Left ventricle myocardium inferior (tissue), 1 donor: ENCODE data around the gene COPS7A. TPM values are rescaled to one million over a fixed set of nuclear protein-coding genes. Genes with fewer than 3 reads are reported as not detected.

ENCODE experiments used
- DNase-seq: peaks from one replicate; pipeline ENCODE4 v3.0.0-alpha.2; 2020
- H3K27ac ChIP-seq: fragments of 200-600 bp; replicated peaks from 2 replicates; pipeline ENCODE4 v1.8.0; 2021
- H3K27me3 ChIP-seq: fragments of 200-600 bp; 2 replicates; pipeline ENCODE4 v1.8.0; 2021; ENCODE audit warnings: low read depth
- H3K36me3 ChIP-seq: fragments of 200-600 bp; 2 replicates; pipeline ENCODE4 v1.8.0; 2021
- H3K4me1 ChIP-seq: fragments of 200-600 bp; 2 replicates; pipeline ENCODE4 v1.8.0; 2021
- H3K4me3 ChIP-seq: fragments of 200-600 bp; 2 replicates; pipeline ENCODE4 v1.8.0; 2021; ENCODE audit warnings: mild to moderate bottlenecking, moderate library complexity
- H3K9me3 ChIP-seq: fragments of 200-600 bp; replicated peaks from 2 replicates; pipeline ENCODE4 v1.8.0; 2021
- intact Hi-C: fragments of 100-400 bp; cut with micrococcal nuclease; formaldehyde crosslinking; loops from one replicate; pipeline ENCODE4 v1.11.0; 2022
- total RNA-seq: library from RNA; stranded (reverse); fragmentation: NEBNext Ultra II Directional; extraction: Animal tissue kit (Norgen Biotek cat#: 25700); gene quantifications from one replicate; pipeline ENCODE4 v1.2.1, GENCODE V29; 2021
- TF ChIP-seq, protein P1 (sequence below): fragments of 200-600 bp; IDR thresholded peaks from 2 replicates; pipeline ENCODE4 v1.8.0; 2021; ENCODE audit warnings: antibody characterized with exemption, mild to moderate bottlenecking, borderline replicate concordance
- donor health status: DM: no; HTN: yes; CAD: no; lungs with severe emphysema.

COPS7A gene
- total RNA-seq, 1 donor from 2014 or later = 73.2 TPM

DNA sequence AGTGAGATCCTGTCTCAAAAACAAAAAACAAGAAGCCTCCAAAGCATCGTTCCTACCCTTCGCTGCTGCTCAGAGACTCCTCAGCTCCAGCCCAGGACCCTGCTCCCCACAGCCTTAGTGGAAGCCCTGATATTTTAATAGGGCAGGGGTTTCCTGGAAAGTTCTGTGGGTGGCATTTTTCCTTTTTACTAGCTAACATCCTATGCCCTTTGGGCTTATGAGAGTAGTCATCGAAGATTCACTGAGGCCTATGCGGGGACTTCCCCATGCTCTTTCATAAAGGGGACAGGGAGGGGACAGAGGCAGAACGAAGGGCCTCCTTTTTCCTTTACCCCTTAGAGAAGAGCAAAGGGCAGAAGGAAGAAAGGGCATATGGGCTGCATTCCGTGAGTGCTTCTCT lies 56.7 kb downstream of the COPS7A start:
- no peaks in the 10 kb centered on the region for H3K9me3 ChIP-seq
- no peaks in the 10 kb centered on the region for H3K27me3 ChIP-seq
- H3K4me1 ChIP-seq = peaks cover 18% of the 10 kb centered on the region
- no peak for DNase-seq
- H3K27ac ChIP-seq = no peak overlapping the region
- no peaks in the 10 kb centered on the region for H3K36me3 ChIP-seq
- TF ChIP-seq, protein P1, sequence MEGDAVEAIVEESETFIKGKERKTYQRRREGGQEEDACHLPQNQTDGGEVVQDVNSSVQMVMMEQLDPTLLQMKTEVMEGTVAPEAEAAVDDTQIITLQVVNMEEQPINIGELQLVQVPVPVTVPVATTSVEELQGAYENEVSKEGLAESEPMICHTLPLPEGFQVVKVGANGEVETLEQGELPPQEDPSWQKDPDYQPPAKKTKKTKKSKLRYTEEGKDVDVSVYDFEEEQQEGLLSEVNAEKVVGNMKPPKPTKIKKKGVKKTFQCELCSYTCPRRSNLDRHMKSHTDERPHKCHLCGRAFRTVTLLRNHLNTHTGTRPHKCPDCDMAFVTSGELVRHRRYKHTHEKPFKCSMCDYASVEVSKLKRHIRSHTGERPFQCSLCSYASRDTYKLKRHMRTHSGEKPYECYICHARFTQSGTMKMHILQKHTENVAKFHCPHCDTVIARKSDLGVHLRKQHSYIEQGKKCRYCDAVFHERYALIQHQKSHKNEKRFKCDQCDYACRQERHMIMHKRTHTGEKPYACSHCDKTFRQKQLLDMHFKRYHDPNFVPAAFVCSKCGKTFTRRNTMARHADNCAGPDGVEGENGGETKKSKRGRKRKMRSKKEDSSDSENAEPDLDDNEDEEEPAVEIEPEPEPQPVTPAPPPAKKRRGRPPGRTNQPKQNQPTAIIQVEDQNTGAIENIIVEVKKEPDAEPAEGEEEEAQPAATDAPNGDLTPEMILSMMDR = no peak
- intact Hi-C loops = no loop called here
- H3K4me3 ChIP-seq = no peak overlapping the region

Other genes with a start within 250 kb of the COPS7A start
- gene MRPL51, start 230.8 kb upstream of the COPS7A start, total RNA-seq = 235 TPM
- 9.2 TPM for gene NCAPD2, start 229.9 kb upstream of the COPS7A start, total RNA-seq
- gene GAPDH, start 189.5 kb upstream of the COPS7A start, total RNA-seq = 4,161 TPM
- 14.4 TPM for gene IFFO1, start 168.0 kb upstream of the COPS7A start, total RNA-seq
- 15.3 TPM for gene NOP2, start 155.8 kb upstream of the COPS7A start, total RNA-seq
- 151 TPM for gene CHD4, start 116.7 kb upstream of the COPS7A start, total RNA-seq
- 7.0 TPM for gene LPAR5, start 88.1 kb upstream of the COPS7A start, total RNA-seq
- 1.4 TPM for gene ACRBP, start 76.6 kb upstream of the COPS7A start, total RNA-seq
- 23.2 TPM for gene ING4, start 60.9 kb upstream of the COPS7A start, total RNA-seq
- gene ZNF384, start 34.7 kb upstream of the COPS7A start, total RNA-seq = 26.5 TPM
- gene PIANP, start 23.2 kb upstream of the COPS7A start, total RNA-seq = 0.41 TPM
- 153 TPM for gene MLF2, start 29.1 kb downstream of the COPS7A start, total RNA-seq
- gene PTMS, start 42.3 kb downstream of the COPS7A start, total RNA-seq = 104 TPM
- gene LAG3, start 48.5 kb downstream of the COPS7A start, total RNA-seq = not detected
- 7.4 TPM for gene CD4, start 65.5 kb downstream of the COPS7A start, total RNA-seq
- gene GPR162, start 97.8 kb downstream of the COPS7A start, total RNA-seq = 6.5 TPM
- 17.5 TPM for gene P3H3, start 104.4 kb downstream of the COPS7A start, total RNA-seq
- 7.5 TPM for gene GNB3, start 116.9 kb downstream of the COPS7A start, total RNA-seq
- 0.55 TPM for gene CDCA3, start 127.2 kb downstream of the COPS7A start, total RNA-seq
- gene USP5, start 128.1 kb downstream of the COPS7A start, total RNA-seq = 73.6 TPM
- gene TPI1, start 143.5 kb downstream of the COPS7A start, total RNA-seq = 753 TPM
- 3.2 TPM for gene SPSB2, start 149.3 kb downstream of the COPS7A start, total RNA-seq
- 11.6 TPM for gene LRRC23, start 180.8 kb downstream of the COPS7A start, total RNA-seq
- 14.8 TPM for gene ENO2, start 190.5 kb downstream of the COPS7A start, total RNA-seq
- gene ATN1, start 203.9 kb downstream of the COPS7A start, total RNA-seq = 71.4 TPM
- gene RNU7-1, start 219.8 kb downstream of the COPS7A start, total RNA-seq = not detected
- 227 TPM for gene C12orf57, start 220.0 kb downstream of the COPS7A start, total RNA-seq
- gene PTPN6, start 227.3 kb downstream of the COPS7A start, total RNA-seq = 6.7 TPM
- 142 TPM for gene PHB2, start 246.6 kb downstream of the COPS7A start, total RNA-seq
- 44.3 TPM for gene EMG1, start 246.9 kb downstream of the COPS7A start, total RNA-seq